HepG2 (cell line): ENCODE results near the gene NRG2. TPM values are rescaled to one million over a fixed set of nuclear protein-coding genes. Genes with fewer than 3 reads are reported as not detected.

ENCODE experiments used
- ATAC-seq: fragments of 200-7000 bp; cut with Tn5 transposase; 3 replicates; pipeline ENCODE4 v1.9.1; 2020; ENCODE audit warnings: mild to moderate bottlenecking, moderate library complexity
- BruUV-seq: library from RNA; stranded (reverse); fragments of 400-500 nt; replicated peaks from 2 replicates; lab custom pipeline; 2021; lab: Mats Ljungman, UMichigan
- CTCF ChIA-PET: fragments of 300-600 bp; formaldehyde crosslinking; extraction: SDS; loops from one replicate; lab custom pipeline; 2021; ENCODE audit warnings: low total read pairs, inconsistent platforms, low intra/inter-chr PET ratio; lab: Yijun Ruan, JAX
- POLR2A ChIA-PET: fragments of 350-600 bp; sonication (Branson Sonifier 250); formaldehyde crosslinking; loops from one replicate; lab custom pipeline; 2020; ENCODE audit warnings: antibody characterized with exemption, inconsistent platforms; lab: Yijun Ruan, JAX
- DNase-seq: peaks from one replicate; pipeline ENCODE4 v3.0.0-alpha.2; 2015; ENCODE audit warnings: low spot score
- FAIRE-seq: peaks from 3 replicates; lab custom pipeline; 2011; peaks lifted over from hg19 to GRCh38; lab: Jason Lieb, UNC
- H2AFZ ChIP-seq: one replicate; pipeline ENCODE4 v1.6.1; 2011; ENCODE audit warnings: low read length, inconsistent platforms
- H3K27ac ChIP-seq: fragments of 300-600 bp; 3 replicates; pipeline ENCODE4 v1.8.0; 2011; ENCODE audit warnings: mixed run types, mild to moderate bottlenecking, mixed read lengths, low read length, inconsistent platforms; ENCODE audit not compliant: insufficient read depth; ENCODE audit errors: extremely low read length
- H3K27me3 ChIP-seq, 2 experiments: fragments of 200-600 bp in 1 of 2; 2 replicates in 1 of 2; 3 replicates in 1 of 2; pipeline versions ENCODE4 v1.6.0 to v1.8.0; 2011; ENCODE audit warnings: low read length in 2 of 2, mild to moderate bottlenecking in 2 of 2, moderate library complexity in 2 of 2, inconsistent platforms in 1 of 2; ENCODE audit not compliant: insufficient read depth in 2 of 2, control insufficient read depth in 1 of 2
- H3K36me3 ChIP-seq, 2 experiments: fragments of 200-600 bp in 1 of 2; replicated peaks in 1 of 2; 2 replicates in 1 of 2; 3 replicates in 1 of 2; pipeline versions ENCODE4 v1.5.1 to v1.8.0; 2011; ENCODE audit warnings: low read length in 2 of 2, inconsistent platforms in 1 of 2; ENCODE audit not compliant: insufficient read depth in 2 of 2, control insufficient read depth in 1 of 2
- H3K4me1 ChIP-seq: 2 replicates; pipeline ENCODE4 v1.5.1; 2012; ENCODE audit warnings: low read length, inconsistent platforms; ENCODE audit not compliant: insufficient read depth
- H3K4me2 ChIP-seq: 2 replicates; pipeline ENCODE4 v1.6.0; 2011; ENCODE audit warnings: low read depth, low read length, inconsistent platforms
- H3K4me3 ChIP-seq, 3 experiments: fragments of 200-600 bp in 1 of 3; sonication (generic), shearing (Covaris generic) in 1 of 3; replicated peaks in 1 of 3; 2 replicates each; pipeline ENCODE4 v1.5.1; 2011 to 2016; ENCODE audit warnings: low read length in 3 of 3, inconsistent platforms in 2 of 3, low read depth in 2 of 3, mild to moderate bottlenecking in 2 of 3, control low read depth in 1 of 3, mixed read lengths in 1 of 3; ENCODE audit not compliant: insufficient read depth in 1 of 3
- H3K79me2 ChIP-seq: one replicate; pipeline ENCODE4 v1.6.1; 2011; ENCODE audit warnings: low read length, inconsistent platforms; ENCODE audit not compliant: insufficient read depth
- H3K9ac ChIP-seq: 2 replicates; pipeline ENCODE4 v1.6.0; 2011; ENCODE audit warnings: mild to moderate bottlenecking, low read depth, low read length, inconsistent platforms; ENCODE audit not compliant: insufficient read depth
- H3K9me3 ChIP-seq: 2 replicates; pipeline ENCODE4 v1.5.1; 2012; ENCODE audit warnings: mild to moderate bottlenecking, low read length
- H4K20me1 ChIP-seq: 2 replicates; pipeline ENCODE4 v1.6.0; 2011; ENCODE audit warnings: inconsistent platforms, mild to moderate bottlenecking, low read length, moderate library complexity; ENCODE audit not compliant: insufficient read depth
- MED13 ChIP-seq: sonication (generic); formaldehyde crosslinking; IDR thresholded peaks from 2 replicates; pipeline ENCODE4 v1.5.0; 2020; ENCODE audit warnings: missing genetic modification reagents
- PRDM10 ChIP-seq: sonication (generic); formaldehyde crosslinking; IDR thresholded peaks from 2 replicates; pipeline ENCODE4 v1.4.0; 2020; ENCODE audit warnings: low read depth, missing genetic modification reagents
- RBAK ChIP-seq: sonication (generic); formaldehyde crosslinking; IDR thresholded peaks from 2 replicates; pipeline ENCODE4 v1.5.1; 2020; ENCODE audit warnings: mild to moderate bottlenecking, missing genetic modification reagents
- SMARCC2 ChIP-seq: fragments of 450-650 bp; IDR thresholded peaks from 2 replicates; pipeline ENCODE4 v1.6.1; 2017; ENCODE audit warnings: antibody characterized with exemption, mild to moderate bottlenecking
- ZBTB25 ChIP-seq: IDR thresholded peaks from 2 replicates; pipeline ENCODE4 v1.6.1; 2018; ENCODE audit warnings: missing genetic modification reagents
- ZNF329 ChIP-seq: sonication (generic); formaldehyde crosslinking; IDR thresholded peaks from 2 replicates; pipeline ENCODE4 v1.9.0; 2021; ENCODE audit warnings: low read depth, mild to moderate bottlenecking, missing genetic modification reagents
- ZNF569 ChIP-seq: sonication (generic); formaldehyde crosslinking; IDR thresholded peaks from 2 replicates; pipeline ENCODE4 v1.5.0; 2020; ENCODE audit warnings: mild to moderate bottlenecking, missing genetic modification reagents, moderate library complexity, borderline replicate concordance
- ZNF782 ChIP-seq: sonication (generic); formaldehyde crosslinking; IDR thresholded peaks from 2 replicates; pipeline ENCODE4 v1.4.0; 2020; ENCODE audit warnings: missing genetic modification reagents, mild to moderate bottlenecking, borderline replicate concordance
- WGBS: methylation state at CpG from one replicate; pipeline ENCODE4 v1.1.6; 2017; ENCODE audit warnings: low lambda C conversion rate; 5-methylcytosine and 5-hydroxymethylcytosine counted together
- in situ Hi-C: cut with HindIII; loops from 2 replicates; pipeline ENCODE4 v1.10.0; 2017; ENCODE audit warnings: low pct_unique_long_range_greater_than_20kb; ENCODE audit not compliant: extremely low pct_ligation_motif_present
- intact Hi-C: fragments of 100-400 bp; cut with micrococcal nuclease; formaldehyde crosslinking; loops from one replicate; pipeline ENCODE4 v1.10.0; 2022; ENCODE audit not compliant: unreplicated experiment
- polyA plus RNA-seq, 8 experiments: library from polyadenylated mRNA; depleted of rRNA in 3 of 8; stranded (reverse) in 7 of 8; unstranded in 1 of 8; fragments of >200 nt; fragmentation: Illumina TruSeq in 4 of 8; extraction: Trizol in 4 of 8; gene quantifications; 2 replicates each; pipeline versions ENCODE4 v1.2.1 to v1.2.3, GENCODE V29; 2011 to 2016; ENCODE audit warnings: low read depth in 4 of 8, missing spikeins in 1 of 8, mixed read lengths in 1 of 8; ENCODE audit not compliant: insufficient read depth in 1 of 8
- total RNA-seq, 5 experiments: library from RNA; depleted of rRNA; stranded (reverse); fragments of >200 nt; fragmentation: Illumina TruSeq; extraction: Trizol; gene quantifications; 2 replicates each; pipeline ENCODE4 v1.2.3, GENCODE V29; 2016; ENCODE audit warnings: low read depth in 1 of 5

NRG2 gene
- total and polyA plus RNA-seq, 2 of the 13 experiments (the other 11 are each of a cell fraction or from before 2014, with no cell fraction given): not detected

- BruUV-seq: no TSS peak
- WGBS: 29% methylated on average over 5 of the region's 5 CpGs
- Histone ChIP-seq H3K4me3 (no peak overlapping the region), H3K27ac (no peak overlapping the region), H3K27me3 (peaks cover 2 to 27% of the 10 kb centered on the region in 2 experiments; a peak in 4 of 5 replicates), H3K9me3 (no peaks in the 10 kb centered on the region), H3K4me1 (no peaks in the 10 kb centered on the region), H4K20me1 (no peaks in the 10 kb centered on the region), H3K79me2 (no peaks in the 10 kb centered on the region), H3K36me3 (no peaks in the 10 kb centered on the region), H2AFZ (no peak overlapping the region), H3K4me2 (no peak overlapping the region), H3K9ac (no peak overlapping the region)
- intact Hi-C loops (no loop called here), in situ Hi-C loops (loop anchor here (25.0 kb wide), 1 partner anchor 318 kb away; the partner anchor contains the start of gene CXXC5)
- CTCF ChIA-PET: no interaction called here
- ATAC-seq: no peak
- DNase-seq: no peak
- TF ChIP-seq PRDM10 (no peak), SMARCC2 (no peak), RBAK (CRISPR knock-in tag) (no peak), ZNF569 (no peak), ZNF329 (no peak), ZNF782 (CRISPR knock-in tag) (no peak), ZBTB25 (no peak), MED13 (CRISPR knock-in tag) (no peak)
- FAIRE-seq: no peak
- POLR2A ChIA-PET: no interaction called here
Measured at GRCh38 chr5:139955053-139955605, 88.0 kb downstream of the NRG2 start.
